GM21367 (cell line): ENCODE results near the gene MMAA.

ENCODE experiments used
- ATAC-seq: cut with Tn5 transposase; IDR thresholded peaks from one replicate; pipeline ENCODE4 v1.9.1; 2021; ENCODE audit not compliant: unreplicated experiment

MMAA gene

DNA sequence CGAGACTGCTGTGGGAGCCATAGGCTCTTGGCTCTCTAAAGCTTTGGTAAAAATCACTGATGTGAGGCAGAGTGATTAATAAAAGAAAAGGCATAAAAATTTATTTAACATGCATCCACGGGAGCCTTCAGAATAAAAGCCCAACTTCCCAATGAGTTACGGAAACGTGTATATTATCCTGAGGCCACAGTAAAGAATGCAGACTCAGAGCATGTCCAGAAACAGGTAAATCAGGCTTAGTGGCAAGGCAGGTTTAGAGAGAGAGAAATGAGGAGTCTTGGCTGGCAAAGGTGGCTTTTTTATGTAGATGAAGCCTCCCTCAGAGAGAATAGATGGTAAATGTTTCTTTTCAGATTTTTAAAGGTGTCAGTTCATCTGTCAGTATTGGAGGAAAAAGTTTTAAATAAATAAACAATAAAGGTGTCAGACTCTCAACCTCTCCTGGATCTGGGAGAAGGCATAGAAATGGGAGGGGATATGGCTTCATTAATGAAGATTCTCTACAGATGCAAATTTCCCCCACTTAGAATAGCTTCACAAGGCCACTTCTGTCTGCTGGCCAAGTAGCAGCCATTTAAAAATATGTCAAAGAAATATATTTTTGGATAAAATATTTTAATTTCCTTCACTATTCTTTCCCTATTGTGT is 84.8 kb downstream of the MMAA start:
- ATAC-seq = no peak

GRCh38 chr4:145709336-145709735 is 90.2 kb downstream of the MMAA start:
- ATAC-seq = no peak
